NB4 (cell line): Measurements from ENCODE around the gene XRCC1.

Source experiments
- CTCF ChIP-seq: IDR thresholded peaks from one replicate; pipeline ENCODE4 v1.5.1; 2012; ENCODE audit warnings: low read depth, low read length
- POLR2A ChIP-seq: IDR thresholded peaks from 2 replicates; pipeline ENCODE4 v1.6.1; 2011; ENCODE audit warnings: mild to moderate bottlenecking; ENCODE audit not compliant: insufficient read length; ENCODE audit errors: extremely low read depth
- TF ChIP-seq, protein P1 (sequence below): IDR thresholded peaks from 2 replicates; pipeline ENCODE4 v1.6.1; 2011; ENCODE audit warnings: low read depth, low read length

DNA sequence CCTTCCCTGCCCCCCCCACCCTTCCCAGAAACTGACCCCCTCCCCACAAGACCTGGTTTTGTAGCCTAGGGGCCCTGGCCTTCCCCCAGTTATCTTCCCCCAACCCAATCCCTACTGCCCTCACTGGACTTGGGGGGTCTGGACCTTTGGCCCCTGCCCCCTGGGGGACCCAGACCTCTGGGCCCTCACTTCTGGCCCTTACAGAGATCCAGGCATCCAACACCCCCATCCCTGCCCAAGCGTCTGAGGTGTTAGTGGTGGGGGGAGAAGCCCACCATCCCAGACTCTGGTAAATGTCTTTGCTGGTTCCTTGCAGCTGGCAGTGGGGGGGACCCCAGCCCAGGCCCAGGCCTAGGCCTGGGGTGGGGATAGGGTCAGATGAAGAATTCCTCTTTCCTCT, 47.6 kb upstream of the XRCC1 start:
- TF ChIP-seq CTCF = no peak
- no peak for TF ChIP-seq POLR2A
- TF ChIP-seq, protein P1, sequence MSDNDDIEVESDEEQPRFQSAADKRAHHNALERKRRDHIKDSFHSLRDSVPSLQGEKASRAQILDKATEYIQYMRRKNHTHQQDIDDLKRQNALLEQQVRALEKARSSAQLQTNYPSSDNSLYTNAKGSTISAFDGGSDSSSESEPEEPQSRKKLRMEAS = no peak
